Right lobe of liver (tissue), 6 donors: ENCODE measurements around the gene SIGMAR1. TPM values are rescaled to one million over a fixed set of nuclear protein-coding genes. Genes with fewer than 3 reads are reported as not detected.
A peak's percentile ranks its signal among the peaks of the same experiment; 100 is the strongest.

ENCODE experiments used
- ATAC-seq, 4 donors: fragments of 200-7000 bp; cut with Tn5 transposase; one replicate each; pipeline ENCODE4 v1.9.1; 2020; ENCODE audit warnings: mild to moderate bottlenecking in 4 of 4, moderate library complexity in 4 of 4
- DNase-seq, 3 donors: peaks; one replicate each; pipeline ENCODE4 v3.0.0-alpha.2; 2020
- H3K27ac ChIP-seq, 3 donors: fragments of 200-600 bp; one replicate each; pipeline ENCODE4 v1.8.0; 2022
- H3K27me3 ChIP-seq, 2 donors: fragments of 200-600 bp; one replicate each; pipeline ENCODE4 v1.8.0; 2022
- H3K36me3 ChIP-seq, 4 donors: fragments of 200-600 bp; sonication (generic) in 1 of 4; one replicate each; pipeline versions ENCODE4 v1.5.1 to v1.8.0; 2017 to 2022; ENCODE audit warnings: control low read depth in 1 of 4
- H3K4me1 ChIP-seq, 4 donors: fragments of 200-600 bp; sonication (generic) in 1 of 4; one replicate each; pipeline versions ENCODE4 v1.5.1 to v1.8.0; 2017 to 2022; ENCODE audit warnings: control low read depth in 1 of 4
- H3K4me3 ChIP-seq, 3 donors: fragments of 200-600 bp; one replicate each; pipeline ENCODE4 v1.8.0; 2022
- H3K9me3 ChIP-seq, 4 donors: fragments of 200-600 bp; sonication (generic) in 1 of 4; one replicate each; pipeline versions ENCODE4 v1.5.1 to v1.8.0; 2017 to 2022; ENCODE audit warnings: control low read depth in 1 of 4
- CTCF ChIP-seq, 4 donors: fragments of 200-600 bp in 3 of 4; fragments of 450-650 bp in 1 of 4; IDR thresholded peaks; one replicate each; pipeline versions ENCODE4 v1.5.1 to v1.8.0; 2016 to 2022; ENCODE audit warnings: antibody characterized with exemption in 4 of 4, mild to moderate bottlenecking in 2 of 4
- POLR2A ChIP-seq: fragments of 450-650 bp; IDR thresholded peaks from one replicate; pipeline ENCODE4 v1.6.1; 2017; ENCODE audit warnings: antibody characterized with exemption, mild to moderate bottlenecking
- WGBS: methylation state at CpG from one replicate; pipeline ENCODE4 v1.1.6; 2018; ENCODE audit warnings: low coverage, low lambda C conversion rate; ENCODE audit not compliant: insufficient coverage; ENCODE audit errors: missing lambda C conversion rate; 5-methylcytosine and 5-hydroxymethylcytosine counted together
- intact Hi-C, 2 donors: fragments of 100-400 bp; cut with DNase I; formaldehyde crosslinking; loops; one replicate each; pipeline versions ENCODE4 v1.11.2 to v1.14.1; 2022
- total RNA-seq, 6 experiments: library from RNA; depleted of rRNA in 2 of 6; stranded (reverse); fragments of >200 nt in 2 of 6; fragmentation: NEBNext Ultra II Directional in 3 of 6; extraction: Animal tissue kit (Norgen Biotek cat#: 25700) in 3 of 6; gene quantifications; one replicate each; pipeline versions ENCODE4 v1.1.0 to v1.2.4, GENCODE V29; 2016 to 2023
- donor health status: DM: no; HTN: yes; CAD: no.
- donor health status: DM: no; HTN: no; CAD: no.
- donor health status: DM: no; HTN: no; CAD: no.
- donor health status: DM: no; HTN: yes; CAD: no.
- donor health status: DM: no; HTN: yes; CAD: no.

Gene SIGMAR1
- total RNA-seq, 6 experiments from 2014 or later = 69.3 to 237 (median 123) TPM

GRCh38 chr9:34664281-34665066 lies 26.9 kb upstream of the SIGMAR1 start:
- peak; percentile 38 to 57 (median 55) for ATAC-seq
- WGBS = 8% methylated on average over 7 of the region's 18 CpGs
- Histone ChIP-seq H3K9me3 (no peaks in the 10 kb centered on the region), H3K27ac (peak overlapping the region; percentile 74 to 93 (median 89)), H3K4me3 (peak overlapping the region; percentile 71 to 85 (median 72)), H3K4me1 (peaks cover 0 to 11% (median 5%) of the 10 kb centered on the region in 4 donors), H3K27me3 (no peaks in the 10 kb centered on the region), H3K36me3 (no peaks in the 10 kb centered on the region)
- peak; percentile 81 to 86 (median 83) for DNase-seq
- intact Hi-C loops = no loop called here
- TF ChIP-seq CTCF (IDR thresholded peaks at IDR 0.05) (peak; percentile 57 to 88 (median 82)), POLR2A (no peak)

- TF ChIP-seq POLR2A = no peak
- no peak for TF ChIP-seq CTCF (IDR thresholded peaks at IDR 0.05)
- no peak overlapping the region for H3K4me3 ChIP-seq
- ATAC-seq (no peak), DNase-seq (no peak)
- H3K4me1 ChIP-seq = peaks cover 0 to 11% (median 5%) of the 10 kb centered on the region in 4 donors
- intact Hi-C loops = no loop called here
- no peaks in the 10 kb centered on the region for H3K9me3 ChIP-seq
- H3K36me3 ChIP-seq = no peaks in the 10 kb centered on the region
- no peak overlapping the region for H3K27ac ChIP-seq
- no peaks in the 10 kb centered on the region for H3K27me3 ChIP-seq
These were observed 25.7 kb upstream of the SIGMAR1 start for GRCh38 chr9:34663303-34663605.

GRCh38 chr9:34662526-34663302 lies 25.1 kb upstream of the SIGMAR1 start, which contains the start of gene CCL27:
CCL27 (minus strand) TSS chr9:34662657; CDS start chr9:34662633, 24 bp downstream.
- WGBS = 89% methylated on average over 4 of the region's 4 CpGs
- Histone ChIP-seq H3K27me3 (no peaks in the 10 kb centered on the region), H3K27ac (no peak within 1 kb of the TSS), H3K4me1 (peaks cover 0 to 11% (median 5%) of the 10 kb centered on the region in 4 donors), H3K4me3 (no peak within 1 kb of the TSS), H3K9me3 (no peaks in the 10 kb centered on the region), H3K36me3 (no peaks in the 10 kb centered on the region)
- DNase-seq (no peak), ATAC-seq (no peak)
- TF ChIP-seq POLR2A = no peak
- TF ChIP-seq CTCF (IDR thresholded peaks at IDR 0.05) = no peak
- intact Hi-C loops = no loop called here

- no peaks in the 10 kb centered on the region for H3K9me3 ChIP-seq
- peak in 1 of 4 donors; percentile 52 for ATAC-seq
- WGBS = 73% methylated on average over 4 of the region's 8 CpGs
- no peaks in the 10 kb centered on the region for H3K27me3 ChIP-seq
- no peak overlapping the region for H3K27ac ChIP-seq
- intact Hi-C loops = no loop called here
- peaks cover 0 to 4% (median 0%) of the 10 kb centered on the region in 4 donors for H3K4me1 ChIP-seq
- H3K4me3 ChIP-seq = no peak overlapping the region
- no peak for TF ChIP-seq CTCF (IDR thresholded peaks at IDR 0.05)
- no peak for TF ChIP-seq POLR2A
- no peaks in the 10 kb centered on the region for H3K36me3 ChIP-seq
- DNase-seq = peak in 1 of 3 donors; percentile 47
These were observed 22.1 kb upstream of the SIGMAR1 start for GRCh38 chr9:34659592-34660253.
